Measurements from ENCODE around the gene DDHD1.

DDHD1 gene

GRCh38 chr14:53034036-53034435 lies 119.1 kb downstream of the DDHD1 start:
- DNase-seq (ENCODE audit: low spot score) = no peak

- no peak for DNase-seq (ENCODE audit: low spot score)
Measured at GRCh38 chr14:53032838-53033390, 120.2 kb downstream of the DDHD1 start.

- no peak for DNase-seq (ENCODE audit: low spot score)
Measured at GRCh38 chr14:53032161-53032803, 120.8 kb downstream of the DDHD1 start.

GRCh38 chr14:53027562-53027961 lies 125.6 kb downstream of the DDHD1 start:
- DNase-seq (ENCODE audit: low spot score) = no peak

- no peak for DNase-seq (ENCODE audit: low spot score)
Measured at GRCh38 chr14:53027041-53027440, 126.1 kb downstream of the DDHD1 start.

- DNase-seq (ENCODE audit: low spot score) = no peak
Measured at GRCh38 chr14:53023325-53023724, 129.8 kb downstream of the DDHD1 start.

- no peak for DNase-seq (ENCODE audit: low spot score)
Measured at GRCh38 chr14:53022593-53022992, 130.5 kb downstream of the DDHD1 start.

GRCh38 chr14:53020193-53020932 lies 132.8 kb downstream of the DDHD1 start:
- no peak for DNase-seq (ENCODE audit: low spot score)

GRCh38 chr14:53019406-53019805 lies 133.7 kb downstream of the DDHD1 start:
- DNase-seq (ENCODE audit: low spot score) = no peak

GRCh38 chr14:53017837-53018236 lies 135.3 kb downstream of the DDHD1 start:
- DNase-seq (ENCODE audit: low spot score) = no peak

GRCh38 chr14:53016919-53017318 lies 136.2 kb downstream of the DDHD1 start:
- no peak for DNase-seq (ENCODE audit: low spot score)

- no peak for DNase-seq (ENCODE audit: low spot score)
Measured at GRCh38 chr14:53016491-53016890, 136.6 kb downstream of the DDHD1 start.

- no peak for DNase-seq (ENCODE audit: low spot score)
Measured at GRCh38 chr14:53011053-53011462, 142.1 kb downstream of the DDHD1 start.

GRCh38 chr14:53010193-53011040 lies 142.7 kb downstream of the DDHD1 start:
- DNase-seq (ENCODE audit: low spot score) = no peak

- DNase-seq (ENCODE audit: low spot score) = no peak
Measured at GRCh38 chr14:53006931-53007562, 146.1 kb downstream of the DDHD1 start.

- no peak for DNase-seq (ENCODE audit: low spot score)
Measured at GRCh38 chr14:53004976-53005375, 148.1 kb downstream of the DDHD1 start.

GRCh38 chr14:53003776-53004175 lies 149.3 kb downstream of the DDHD1 start:
- DNase-seq (ENCODE audit: low spot score) = no peak

GRCh38 chr14:53002576-53002975 lies 150.5 kb downstream of the DDHD1 start:
- no peak for DNase-seq (ENCODE audit: low spot score)

GRCh38 chr14:53001787-53002378 lies 151.2 kb downstream of the DDHD1 start:
- no peak for DNase-seq (ENCODE audit: low spot score)

GRCh38 chr14:52998376-52999015 lies 154.6 kb downstream of the DDHD1 start:
- DNase-seq (ENCODE audit: low spot score) = no peak

GRCh38 chr14:52996493-52996892 lies 156.6 kb downstream of the DDHD1 start:
- DNase-seq (ENCODE audit: low spot score) = no peak

Measured in CD4-positive, alpha-beta T cell treated with Interleukin-2 at 100 ng/mL for 4 hours (primary cell).